HG03342 (cell line): ENCODE measurements around the gene CDK5.

Source experiments
- ATAC-seq: cut with Tn5 transposase; IDR thresholded peaks from one replicate; pipeline ENCODE4 v1.9.1; 2021; ENCODE audit warnings: mild to moderate bottlenecking, moderate library complexity; ENCODE audit not compliant: unreplicated experiment

The CDK5 gene

DNA sequence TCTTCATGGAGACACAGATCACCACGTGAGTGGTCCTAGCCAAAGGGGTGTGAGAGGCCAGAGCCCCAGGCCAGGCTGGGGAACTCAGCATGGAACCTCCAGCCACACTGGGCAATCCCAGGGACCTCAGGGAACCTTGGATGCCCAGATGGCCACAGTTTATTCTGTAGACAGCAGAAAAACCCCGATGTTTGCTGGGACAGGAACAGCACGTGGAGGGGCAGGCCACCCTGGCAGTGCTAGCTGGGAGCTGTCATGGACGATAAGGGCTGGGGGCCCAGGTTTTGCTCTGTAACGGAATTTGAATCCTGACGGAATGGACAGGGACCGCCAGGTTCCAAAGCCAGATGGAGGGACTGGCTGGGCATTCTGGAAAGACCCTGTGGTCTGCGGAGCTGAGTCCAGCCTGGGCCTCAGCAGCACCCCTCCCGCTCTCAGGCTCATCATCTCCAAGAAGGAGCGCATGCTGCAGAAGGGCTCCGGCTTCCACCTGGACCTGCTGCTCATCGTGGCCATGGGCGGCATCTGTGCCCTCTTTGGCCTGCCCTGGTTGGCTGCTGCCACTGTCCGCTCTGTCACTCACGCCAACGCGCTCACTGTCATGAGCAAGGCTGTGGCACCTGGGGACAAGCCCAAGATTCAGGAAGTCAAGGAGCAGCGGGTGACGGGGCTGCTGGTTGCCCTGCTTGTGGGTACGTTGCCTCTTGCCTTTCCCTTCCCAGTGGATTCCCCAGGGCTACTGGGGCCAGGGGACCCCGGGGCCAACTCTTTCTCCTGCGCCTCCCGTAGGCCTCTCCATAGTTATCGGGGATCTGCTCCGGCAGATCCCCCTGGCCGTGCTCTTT is 17.3 kb upstream of the CDK5 start:
- ATAC-seq: no peak

DNA sequence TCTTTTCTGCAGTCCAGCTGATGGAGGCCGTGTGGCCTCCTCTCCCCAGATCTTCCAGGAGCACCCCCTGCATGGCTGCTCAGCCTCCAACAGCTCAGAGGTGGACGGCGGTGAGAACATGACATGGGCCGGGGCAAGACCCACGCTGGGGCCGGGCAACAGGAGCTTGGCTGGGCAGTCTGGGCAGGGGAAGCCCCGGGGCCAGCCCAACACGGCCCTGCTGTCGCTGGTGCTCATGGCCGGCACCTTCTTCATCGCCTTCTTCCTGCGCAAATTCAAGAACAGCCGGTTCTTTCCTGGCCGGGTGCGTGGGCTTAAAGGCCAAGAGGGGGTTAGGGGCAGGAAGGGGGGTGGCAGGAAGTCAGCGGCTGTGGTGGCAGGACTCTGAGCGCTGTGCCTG is 16.3 kb upstream of the CDK5 start:
- no peak for ATAC-seq

DNA sequence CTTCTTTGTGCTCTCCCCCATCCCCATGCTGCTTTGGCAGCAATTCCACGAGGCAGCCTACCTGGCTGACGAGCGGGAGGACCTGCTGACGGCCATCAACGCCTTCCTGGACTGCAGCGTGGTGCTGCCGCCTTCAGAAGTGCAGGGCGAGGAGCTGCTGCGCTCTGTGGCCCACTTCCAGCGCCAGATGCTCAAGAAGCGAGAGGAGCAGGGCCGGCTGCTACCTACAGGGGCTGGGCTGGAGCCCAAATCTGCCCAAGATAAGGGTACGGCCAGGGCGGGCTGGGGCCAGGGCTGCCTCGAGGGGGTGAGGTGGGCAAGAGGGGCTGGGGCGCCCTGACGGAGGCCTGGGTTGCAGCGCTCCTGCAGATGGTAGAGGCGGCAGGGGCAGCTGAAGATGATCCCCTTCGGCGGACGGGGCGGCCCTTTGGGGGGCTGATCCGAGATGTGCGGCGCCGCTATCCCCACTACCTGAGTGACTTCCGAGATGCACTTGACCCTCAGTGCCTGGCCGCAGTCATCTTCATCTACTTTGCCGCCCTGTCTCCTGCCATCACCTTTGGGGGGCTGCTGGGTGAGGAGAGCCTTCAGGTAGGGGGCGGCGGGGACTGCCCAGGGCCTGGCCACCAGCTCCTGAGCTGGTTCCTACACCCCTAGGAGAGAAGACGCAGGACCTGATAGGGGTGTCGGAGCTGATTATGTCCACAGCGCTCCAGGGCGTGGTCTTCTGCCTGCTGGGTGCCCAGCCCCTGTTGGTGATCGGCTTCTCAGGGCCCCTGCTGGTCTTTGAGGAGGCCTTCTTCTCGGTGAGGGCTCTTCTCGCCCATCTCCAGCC is 13.6 kb upstream of the CDK5 start:
- no peak for ATAC-seq

DNA sequence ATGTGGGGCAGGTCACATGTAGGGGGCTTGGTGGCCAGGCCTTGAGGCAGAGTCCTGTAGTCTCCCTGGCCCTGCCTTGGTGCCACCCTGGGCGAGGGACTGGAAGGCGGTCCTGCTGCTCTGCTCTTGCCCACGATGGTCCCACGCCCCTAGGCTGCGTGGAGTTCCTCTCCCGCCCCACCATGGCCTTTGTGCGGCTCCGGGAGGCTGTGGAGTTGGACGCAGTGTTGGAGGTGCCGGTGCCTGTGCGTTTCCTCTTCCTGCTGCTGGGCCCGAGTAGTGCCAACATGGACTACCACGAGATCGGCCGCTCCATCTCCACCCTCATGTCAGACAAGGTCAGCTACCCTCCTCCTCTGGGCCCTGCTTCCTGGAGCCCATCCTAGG is 12.9 kb upstream of the CDK5 start:
- ATAC-seq: no peak

DNA sequence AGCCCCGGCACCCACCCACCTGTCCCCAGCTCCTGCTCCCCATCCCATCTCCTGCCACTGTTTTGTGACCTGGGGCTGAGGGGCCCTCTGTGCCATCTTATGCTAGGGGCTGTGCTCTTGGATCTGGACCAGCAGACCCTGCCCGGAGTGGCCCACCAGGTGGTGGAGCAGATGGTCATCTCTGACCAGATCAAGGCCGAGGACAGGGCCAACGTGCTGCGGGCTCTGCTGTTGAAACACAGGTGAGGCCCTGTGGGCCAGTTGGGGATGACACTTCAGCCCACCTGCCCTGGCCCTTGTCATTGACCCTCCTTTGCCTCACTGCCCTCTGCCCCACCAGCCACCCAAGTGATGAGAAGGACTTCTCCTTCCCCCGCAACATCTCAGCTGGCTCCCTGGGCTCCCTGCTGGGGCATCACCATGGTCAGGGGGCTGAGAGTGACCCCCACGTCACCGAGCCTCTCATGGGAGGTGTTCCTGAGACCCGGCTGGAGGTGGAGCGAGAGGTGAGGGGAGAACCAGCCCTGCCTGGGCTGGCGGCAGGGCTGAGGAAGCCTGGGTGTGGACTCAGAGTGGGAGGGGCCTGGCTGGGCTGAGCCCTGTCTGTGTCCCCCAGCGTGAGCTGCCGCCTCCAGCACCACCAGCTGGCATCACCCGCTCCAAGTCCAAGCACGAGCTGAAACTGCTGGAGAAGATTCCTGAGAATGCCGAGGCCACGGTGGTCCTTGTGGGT is 12.3 kb upstream of the CDK5 start:
- no peak for ATAC-seq

DNA sequence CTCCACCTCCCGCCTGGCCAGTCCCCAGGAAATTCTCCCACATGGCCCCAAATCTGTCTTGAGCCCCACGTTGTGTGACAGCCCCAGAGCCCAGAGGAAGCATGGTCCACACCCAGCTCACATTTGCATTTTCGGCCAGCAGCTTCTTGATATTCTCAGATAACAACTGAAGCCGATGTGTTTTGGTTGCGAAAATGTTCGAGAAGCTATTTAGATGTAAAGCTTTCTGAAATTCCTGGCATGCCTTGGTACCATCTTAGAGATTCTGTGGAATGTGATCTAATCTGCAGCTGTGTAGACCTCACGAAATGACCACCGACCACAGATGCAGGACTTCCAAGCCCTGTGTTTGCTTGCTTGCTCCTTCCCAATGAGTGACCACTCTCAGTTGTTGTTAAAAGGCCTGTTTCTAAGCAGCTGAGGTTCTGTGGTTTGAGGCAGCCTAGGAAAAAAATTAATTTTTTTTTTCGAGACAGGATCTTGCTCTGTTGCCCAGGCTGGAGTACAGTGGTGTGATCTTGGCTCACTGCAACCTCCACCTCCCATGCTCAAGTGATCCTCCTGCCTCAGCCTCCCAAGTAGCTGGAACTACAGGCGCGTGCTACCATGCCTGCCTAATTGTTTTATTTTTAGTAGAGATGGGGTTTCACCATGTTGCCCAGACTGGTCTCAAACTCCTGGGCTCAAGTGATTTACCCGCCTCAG is 10.5 kb upstream of the CDK5 start:
- ATAC-seq: no peak

DNA sequence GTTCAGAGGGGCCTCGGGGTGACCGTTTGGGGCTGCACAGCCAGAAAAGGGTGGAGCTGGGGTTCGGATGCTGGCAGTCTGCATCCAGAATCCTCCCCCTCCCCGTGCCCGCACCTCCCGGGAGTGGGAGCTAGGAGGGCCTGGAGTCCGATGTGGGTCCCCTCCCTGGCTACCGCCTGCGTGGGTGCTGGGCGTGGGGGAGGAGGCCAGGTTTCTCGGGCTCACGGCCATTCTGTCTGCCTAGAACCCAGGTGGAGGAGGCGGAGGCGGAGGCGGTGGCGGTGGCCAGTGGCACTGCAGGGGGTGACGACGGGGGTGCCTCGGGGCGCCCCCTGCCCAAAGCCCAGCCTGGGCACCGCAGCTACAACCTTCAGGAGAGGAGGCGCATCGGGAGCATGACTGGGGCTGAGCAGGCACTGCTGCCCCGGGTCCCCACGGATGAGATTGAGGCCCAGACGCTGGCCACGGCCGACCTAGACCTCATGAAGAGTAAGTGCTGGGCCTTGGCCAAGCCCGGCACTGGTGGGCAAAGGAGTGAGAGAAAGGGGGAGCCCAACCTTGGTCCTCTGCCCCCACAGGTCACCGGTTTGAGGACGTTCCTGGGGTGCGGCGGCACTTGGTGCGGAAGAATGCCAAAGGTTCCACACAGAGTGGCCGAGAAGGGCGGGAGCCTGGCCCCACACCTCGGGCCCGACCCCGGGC is 8.7 kb upstream of the CDK5 start:
- ATAC-seq: no peak

DNA sequence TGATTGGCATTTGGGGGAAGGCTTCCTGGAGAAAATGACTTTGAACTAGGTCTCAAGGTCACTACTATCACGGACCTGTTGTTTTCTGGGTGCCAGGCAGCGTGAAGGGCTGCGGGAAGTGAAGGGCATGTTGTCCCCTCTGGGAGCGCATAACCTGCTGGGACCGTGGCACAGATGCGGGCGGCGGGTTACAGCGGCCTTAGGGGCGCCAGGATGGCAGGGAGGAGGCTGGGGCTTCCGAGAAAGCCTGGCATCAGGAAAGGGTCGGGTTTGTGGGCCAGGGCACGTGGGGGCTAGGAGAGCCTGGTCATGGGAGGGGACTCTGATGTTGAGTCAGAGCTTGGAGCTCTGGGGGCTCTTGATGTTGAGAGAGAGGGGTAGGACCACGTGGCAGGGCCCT is 7.8 kb upstream of the CDK5 start:
- ATAC-seq: no peak

DNA sequence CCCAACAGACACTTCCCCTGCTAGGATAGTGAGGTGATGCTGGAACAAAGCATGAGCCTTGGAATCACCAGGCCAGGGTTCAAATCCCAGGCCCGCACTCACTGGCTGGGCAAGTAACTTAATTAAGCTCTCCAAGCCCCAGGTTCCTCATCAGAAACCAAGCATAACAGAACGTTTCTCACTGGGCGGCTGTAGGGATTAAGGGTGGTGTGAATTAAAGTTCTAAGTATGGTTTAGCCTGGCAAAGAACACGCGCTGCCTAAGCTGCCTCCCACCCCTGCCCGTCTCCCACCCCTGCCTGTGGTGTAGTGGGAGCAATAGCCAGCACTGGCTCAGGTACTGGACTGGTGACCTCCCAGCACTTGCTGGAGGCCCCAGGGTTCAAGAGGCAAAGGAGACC is 7.3 kb upstream of the CDK5 start:
- ATAC-seq: no peak

DNA sequence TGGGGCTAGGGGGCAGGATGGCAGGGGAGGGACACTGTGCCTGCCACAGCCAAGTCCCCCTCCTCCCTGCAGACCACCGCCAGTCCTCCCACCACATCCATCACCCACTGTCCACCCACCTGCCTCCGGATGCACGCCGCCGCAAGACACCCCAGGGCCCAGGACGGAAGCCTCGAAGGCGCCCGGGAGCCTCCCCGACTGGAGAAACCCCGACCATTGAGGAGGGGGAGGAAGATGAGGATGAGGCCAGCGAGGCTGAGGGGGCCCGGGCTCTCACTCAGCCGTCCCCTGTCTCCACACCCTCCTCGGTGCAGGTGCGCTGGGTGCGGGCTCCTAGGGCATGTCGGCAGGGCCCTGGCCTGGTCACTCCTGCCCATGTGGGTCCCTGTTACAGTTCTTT is 6.8 kb upstream of the CDK5 start:
- ATAC-seq: no peak

DNA sequence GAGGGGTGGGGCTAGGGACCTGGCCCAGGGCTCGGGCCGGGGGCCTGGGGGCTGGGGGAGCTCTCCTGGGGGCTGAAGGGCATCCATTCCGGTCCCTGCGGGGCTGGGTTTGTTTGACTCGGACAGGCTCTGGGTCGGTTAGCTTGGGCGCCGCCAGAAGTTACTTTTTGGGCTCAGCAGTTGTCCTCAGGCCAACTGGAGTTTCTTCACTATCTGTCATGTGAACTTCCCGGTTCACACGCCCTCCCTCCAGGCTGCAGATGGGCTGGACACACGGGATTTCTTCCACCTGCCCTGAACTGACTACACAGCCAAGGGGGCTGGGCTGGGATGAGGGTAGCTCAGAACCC is 5.5 kb upstream of the CDK5 start:
- ATAC-seq: no peak

DNA sequence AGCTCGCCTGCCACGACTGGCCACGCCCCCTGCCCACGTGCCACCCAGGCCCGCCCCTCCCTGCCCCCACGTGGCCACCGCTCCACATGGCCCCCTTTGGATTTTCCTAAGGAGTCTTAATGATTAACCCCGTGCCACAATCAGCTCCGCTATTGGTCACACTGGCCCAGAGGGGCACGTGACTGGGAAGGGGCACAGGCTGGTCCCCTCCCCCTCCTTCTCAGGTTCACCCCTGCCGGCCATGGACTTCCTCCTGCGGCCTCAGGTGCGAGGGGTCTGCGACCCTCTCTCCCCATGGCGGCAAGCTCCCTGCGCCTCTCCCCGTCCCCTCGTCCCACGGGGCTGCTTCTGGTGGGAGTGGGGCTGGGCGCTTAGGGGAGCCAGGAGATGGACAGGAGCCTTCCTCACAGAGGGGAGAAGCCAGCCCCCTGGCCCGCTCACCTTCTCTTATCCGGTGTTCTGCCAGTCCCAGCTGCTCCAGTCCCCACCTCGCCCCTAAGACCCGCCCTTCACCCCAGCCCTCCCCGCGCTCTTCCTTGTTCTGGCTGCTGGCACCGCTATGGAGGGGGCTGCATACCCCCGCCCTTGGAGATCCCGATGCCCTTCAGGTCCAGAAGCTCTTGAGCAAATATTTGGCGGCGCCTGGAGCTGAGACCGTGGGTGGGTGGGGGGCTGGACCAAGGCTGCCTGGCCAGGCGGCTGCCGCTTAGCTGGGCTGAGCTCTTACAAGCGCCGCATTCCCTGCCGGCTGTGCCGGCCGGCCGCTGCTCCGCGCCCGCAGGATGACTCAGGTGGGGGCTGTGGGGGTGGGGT is 4.9 kb upstream of the CDK5 start:
- ATAC-seq: no peak

DNA sequence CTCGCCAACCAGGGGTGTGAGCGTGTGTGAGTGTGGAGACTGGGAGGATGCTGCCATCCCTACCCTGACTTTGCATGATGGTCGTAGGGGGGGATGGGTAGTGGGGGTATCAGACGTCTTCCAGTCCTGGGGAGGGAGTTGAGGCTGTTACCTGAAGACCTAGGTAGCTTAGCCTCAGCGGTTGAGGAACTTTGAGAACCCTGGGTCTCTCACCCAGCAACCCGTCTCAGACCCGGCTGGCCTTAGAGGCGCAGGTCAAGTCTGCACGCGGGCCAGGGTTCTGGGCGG is 4.4 kb upstream of the CDK5 start:
- no peak for ATAC-seq

DNA sequence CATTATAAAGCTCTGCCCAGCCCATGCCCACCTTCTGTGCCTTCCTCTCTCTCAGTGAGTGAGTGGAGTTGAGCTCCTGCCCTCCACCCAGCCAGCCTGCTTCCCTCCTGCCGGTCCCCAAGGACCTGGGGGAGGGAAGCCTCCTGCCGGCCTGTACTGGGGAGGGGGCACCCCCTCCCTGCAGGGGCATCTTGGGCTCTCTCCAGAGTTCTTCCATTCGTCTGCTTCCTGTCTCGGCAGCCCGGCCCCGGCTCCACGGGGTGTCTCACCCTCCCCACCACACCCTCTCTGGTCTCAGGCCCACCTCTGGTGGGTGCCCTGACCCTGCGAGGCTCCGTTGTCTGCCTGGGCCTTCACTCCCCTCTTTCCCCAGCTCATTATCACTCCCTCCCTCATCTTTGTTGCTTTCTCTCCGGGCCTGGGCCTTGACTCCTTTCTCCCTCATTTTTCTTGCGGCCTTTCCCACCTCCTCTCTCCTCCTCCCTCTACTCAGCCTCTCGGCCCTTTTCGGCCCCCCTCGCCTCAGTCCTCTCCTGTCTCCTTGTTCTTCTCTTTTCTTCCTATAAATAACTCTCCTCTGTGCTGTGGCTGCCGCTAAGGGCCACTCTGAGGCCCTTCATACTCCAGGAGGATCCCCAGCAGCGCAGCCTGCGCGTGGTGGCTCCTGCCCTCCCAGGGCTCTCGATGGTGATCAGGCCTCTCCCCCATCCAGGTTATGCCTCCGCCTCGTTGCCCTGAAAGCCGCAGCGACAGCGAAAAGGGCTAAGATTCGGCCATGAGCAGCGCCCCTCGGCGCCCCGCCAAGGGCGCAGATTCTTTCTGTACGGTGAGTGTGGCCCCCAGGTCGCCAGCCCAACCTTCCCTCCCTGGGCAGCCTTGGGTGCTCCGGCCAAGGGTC is 3.8 kb upstream of the CDK5 start:
- no peak for ATAC-seq

DNA sequence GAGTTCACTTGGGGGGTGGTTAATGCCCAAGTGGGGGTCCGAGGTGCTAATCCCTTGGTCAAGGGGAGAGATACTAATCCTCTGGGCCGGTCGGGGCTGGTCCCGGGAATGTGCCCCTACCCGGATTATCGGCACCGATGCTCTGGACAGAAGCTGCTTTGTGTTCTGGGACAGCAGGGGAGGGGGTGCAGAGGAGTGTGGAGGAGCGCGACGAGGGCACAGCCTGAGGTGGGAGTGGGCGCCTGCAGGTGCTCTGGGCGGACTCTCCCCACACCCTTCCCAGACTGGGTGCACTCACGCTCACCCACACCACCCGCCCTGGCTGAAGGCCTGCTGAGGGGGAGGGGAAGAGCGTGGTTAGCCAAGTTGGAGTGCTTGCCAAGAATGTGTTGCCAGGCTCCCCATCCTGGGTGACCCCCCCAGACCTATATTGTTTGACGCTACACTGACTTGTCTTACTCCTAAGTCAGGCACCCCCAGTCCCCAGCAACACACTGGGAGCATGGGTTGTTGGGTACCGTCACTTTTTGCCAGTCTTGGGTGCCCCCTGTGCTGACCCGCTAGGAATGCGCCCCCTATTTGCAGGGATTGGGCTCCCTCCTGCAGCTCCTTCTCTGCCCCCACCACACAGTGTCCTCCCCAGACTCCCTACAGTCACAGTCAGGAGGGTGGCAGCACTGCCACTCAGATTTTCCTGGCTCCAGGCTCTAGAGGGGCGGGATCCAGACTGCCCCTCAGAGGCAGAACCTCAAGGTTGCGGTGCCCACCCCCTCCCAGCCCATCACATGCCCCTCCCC is 2.9 kb upstream of the CDK5 start:
- ATAC-seq: no peak

DNA sequence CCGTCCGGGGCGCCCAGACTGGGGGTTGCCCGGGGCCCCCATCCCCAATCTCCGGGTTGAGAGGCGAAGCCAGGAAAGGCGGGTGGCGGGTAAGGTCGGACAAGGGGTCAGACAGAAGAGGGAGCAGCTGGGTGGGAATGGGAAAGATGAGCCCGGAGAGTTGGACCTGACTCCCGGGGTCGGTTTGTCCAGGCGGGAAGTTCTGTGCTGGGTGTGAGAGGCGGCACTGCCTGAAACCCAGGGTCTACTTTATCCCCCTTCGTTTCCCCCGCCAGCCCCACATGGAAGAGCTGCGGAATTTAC is 2.4 kb upstream of the CDK5 start:
- ATAC-seq: no peak

DNA sequence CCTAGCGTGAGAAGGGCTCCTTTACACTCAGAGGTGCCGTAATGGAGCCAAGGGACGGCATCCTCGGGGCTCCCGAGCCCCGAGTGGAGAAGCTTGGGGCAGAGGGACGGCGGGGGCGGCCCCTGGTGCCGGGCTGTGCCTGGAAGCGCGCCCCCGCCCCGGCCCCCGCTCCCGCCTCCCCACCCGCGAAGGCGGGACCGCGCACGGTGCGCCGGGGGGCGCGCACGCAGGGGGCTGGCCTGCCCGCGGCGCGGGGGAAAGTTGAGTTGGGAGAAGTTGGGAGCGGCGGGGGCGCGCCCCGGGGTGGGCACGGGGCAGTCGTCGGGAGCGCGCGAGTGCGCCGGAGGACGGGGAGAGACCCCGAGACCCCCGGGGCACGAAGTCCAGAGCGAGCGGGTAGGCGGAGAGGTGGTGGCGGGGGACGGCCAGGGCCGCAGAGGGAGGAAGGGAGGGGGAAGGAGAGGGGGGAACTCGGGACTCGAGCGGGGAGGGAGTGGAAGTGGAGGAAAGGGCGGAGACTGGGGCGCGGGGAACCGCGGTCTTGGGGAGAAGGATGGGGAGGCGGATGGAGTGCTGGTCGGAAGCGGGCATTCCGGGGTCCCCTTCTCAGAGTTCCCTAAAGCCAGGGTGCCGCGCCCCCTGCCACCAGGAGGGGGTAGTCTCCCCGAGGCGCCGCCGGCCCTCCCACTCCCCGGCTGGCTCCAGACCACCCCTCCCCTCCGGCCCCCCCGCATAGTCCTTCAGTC is 1.8 kb upstream of the CDK5 start, which contains the start of gene SLC4A2:
SLC4A2 (plus strand) TSS at position 223 of the 746 bp plus-strand sequence. CDS start 2,399 bp downstream, outside the sequence.
- peak; percentile 32 for ATAC-seq
